ENCODE measurements around the gene RASAL2. TPM values are rescaled to one million over a fixed set of nuclear protein-coding genes. Genes with fewer than 3 reads are reported as not detected.
A peak's percentile ranks its signal among the peaks of the same experiment; 100 is the strongest.

The RASAL2 gene
- total RNA-seq, 1 experiment from 2014 or later, result 22.2 TPM

DNA sequence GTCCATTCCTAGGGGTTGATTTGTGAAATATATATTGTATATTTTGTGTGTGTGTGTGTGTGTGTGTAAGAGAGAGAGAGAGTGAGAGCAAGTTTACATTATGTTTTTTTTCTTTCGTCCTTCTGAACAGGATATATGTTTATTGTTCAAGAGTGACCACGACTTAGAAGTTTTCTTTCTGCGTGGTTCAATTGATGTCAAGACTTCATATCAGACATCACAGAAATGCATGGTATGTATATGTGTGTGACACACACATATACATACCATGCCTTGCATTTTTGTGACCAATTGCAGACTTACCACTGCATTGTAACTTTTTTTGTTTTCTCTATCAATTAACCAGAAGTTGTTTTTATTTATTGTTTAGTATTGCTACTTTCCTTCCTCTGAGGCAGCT is 2.5 kb downstream of the RASAL2 start:
- no CpG with 5 or more reads among the region's 3 CpGs for WGBS (ENCODE audit: extremely low coverage, insufficient read length, low lambda C conversion rate)

More for the DNA sequence above, 2.5 kb downstream of the RASAL2 start:
- H3K4me1 ChIP-seq (ENCODE audit: insufficient read depth, low read length), result peaks cover 11% of the 10 kb centered on the region; the same call in 1 of the 2 replicates
- no peak overlapping the region for H2BK15ac ChIP-seq (ENCODE audit: low read depth, low read length)
- Mint-ChIP-seq H3K27ac (no peak overlapping the region), H3K4me3 (peak overlapping the region; percentile 29 to 95), H3K4me1 (peaks cover 42 to 51% of the 10 kb centered on the region in 2 experiments), H3K9me3 (peaks cover 0 to 3% of the 10 kb centered on the region in 2 experiments; a peak in 1 of 5 replicates), H3K27me3 (ENCODE audit: low read depth) (no peaks in the 10 kb centered on the region), H3K36me3 (ENCODE audit: insufficient read depth in 1 of 3, low read depth in 3 of 3) (no peaks in the 10 kb centered on the region; a peak in 1 of 7 replicates)
- H3K27ac ChIP-seq (ENCODE audit: insufficient read length, low read depth, low read length), result no peak overlapping the region
- no peak overlapping the region for H2AFZ ChIP-seq (ENCODE audit: low read length)
- H2BK5ac ChIP-seq (ENCODE audit: insufficient read length, low read length), result no peak overlapping the region
- H2BK20ac ChIP-seq (ENCODE audit: low read depth, low read length, poor library complexity, severe bottlenecking), result no peak overlapping the region
- H3K27me3 ChIP-seq (ENCODE audit: insufficient read depth, low read length), result no peaks in the 10 kb centered on the region
- no peak overlapping the region for H4K5ac ChIP-seq (ENCODE audit: insufficient read length, low read depth, low read length)
- no peak overlapping the region for H3K56ac ChIP-seq (ENCODE audit: insufficient read length, low read depth, low read length)
- no peak overlapping the region for H4K8ac ChIP-seq (replicated peaks; ENCODE audit: insufficient read length, low read depth, low read length)
- no peak overlapping the region for H4K91ac ChIP-seq (ENCODE audit: insufficient read length, low read depth, low read length)
- H3T11ph ChIP-seq (ENCODE audit: low read length), result no peak overlapping the region
- no peak overlapping the region for H3K4me2 ChIP-seq (ENCODE audit: insufficient read depth, insufficient read length, low read length)
- H3K79me2 ChIP-seq (ENCODE audit: insufficient read depth, low read length), result peaks cover 21% of the 10 kb centered on the region; the same call in 1 of the 2 replicates
- H2BK120ac ChIP-seq (ENCODE audit: low read depth, low read length, poor library complexity, severe bottlenecking), result no peak overlapping the region
- no peak overlapping the region for H3K4ac ChIP-seq (ENCODE audit: low read depth, low read length)
- H3K14ac ChIP-seq (ENCODE audit: insufficient read depth, low read length), result no peak overlapping the region
- peaks cover 14% of the 10 kb centered on the region for H3K23me2 ChIP-seq (ENCODE audit: insufficient read length, low read depth, low read length, poor library complexity, severe bottlenecking)
- H3K9ac ChIP-seq (ENCODE audit: extremely low read depth, insufficient read length, low read length), result no peak overlapping the region
- no peak overlapping the region for H2BK12ac ChIP-seq (ENCODE audit: insufficient read length, low read depth, low read length)
- no peaks in the 10 kb centered on the region for H4K20me1 ChIP-seq (ENCODE audit: control insufficient read depth, insufficient read depth, insufficient read length)
- no peak overlapping the region for H2AK5ac ChIP-seq (ENCODE audit: insufficient read length, low read length)
- TF ChIP-seq CTCF (conservative IDR thresholded peaks at IDR 0.05), result no peak
- no peak for DNase-seq
- no peaks in the 10 kb centered on the region for H3K9me3 ChIP-seq (ENCODE audit: control insufficient read depth, low read depth, low read length)
- H3K18ac ChIP-seq (ENCODE audit: insufficient read length, low read depth, low read length), result no peak overlapping the region
- H3K79me1 ChIP-seq (ENCODE audit: insufficient read depth, low read depth, low read length, poor library complexity, severe bottlenecking), result peaks cover 3% of the 10 kb centered on the region
- H3K23ac ChIP-seq (ENCODE audit: insufficient read length, low read depth, low read length), result no peak overlapping the region
